ENCODE measurements around the gene NCF4.

The NCF4 gene

GRCh38 chr22:36911887-36912661, 51.3 kb downstream of the NCF4 start:
- no peak for DNase-seq (ENCODE audit: low spot score)
- TF ChIP-seq, protein P1, sequence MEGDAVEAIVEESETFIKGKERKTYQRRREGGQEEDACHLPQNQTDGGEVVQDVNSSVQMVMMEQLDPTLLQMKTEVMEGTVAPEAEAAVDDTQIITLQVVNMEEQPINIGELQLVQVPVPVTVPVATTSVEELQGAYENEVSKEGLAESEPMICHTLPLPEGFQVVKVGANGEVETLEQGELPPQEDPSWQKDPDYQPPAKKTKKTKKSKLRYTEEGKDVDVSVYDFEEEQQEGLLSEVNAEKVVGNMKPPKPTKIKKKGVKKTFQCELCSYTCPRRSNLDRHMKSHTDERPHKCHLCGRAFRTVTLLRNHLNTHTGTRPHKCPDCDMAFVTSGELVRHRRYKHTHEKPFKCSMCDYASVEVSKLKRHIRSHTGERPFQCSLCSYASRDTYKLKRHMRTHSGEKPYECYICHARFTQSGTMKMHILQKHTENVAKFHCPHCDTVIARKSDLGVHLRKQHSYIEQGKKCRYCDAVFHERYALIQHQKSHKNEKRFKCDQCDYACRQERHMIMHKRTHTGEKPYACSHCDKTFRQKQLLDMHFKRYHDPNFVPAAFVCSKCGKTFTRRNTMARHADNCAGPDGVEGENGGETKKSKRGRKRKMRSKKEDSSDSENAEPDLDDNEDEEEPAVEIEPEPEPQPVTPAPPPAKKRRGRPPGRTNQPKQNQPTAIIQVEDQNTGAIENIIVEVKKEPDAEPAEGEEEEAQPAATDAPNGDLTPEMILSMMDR (IDR thresholded peaks at IDR 0.05; ENCODE audit: extremely low read depth, insufficient read depth, missing control alignments) = no peak
- in situ Hi-C loops (cut with MboI; ENCODE audit: low pct_unique_long_range_greater_than_20kb, low sequenced_read_pairs, unreplicated experiment) = no loop called here

DNA sequence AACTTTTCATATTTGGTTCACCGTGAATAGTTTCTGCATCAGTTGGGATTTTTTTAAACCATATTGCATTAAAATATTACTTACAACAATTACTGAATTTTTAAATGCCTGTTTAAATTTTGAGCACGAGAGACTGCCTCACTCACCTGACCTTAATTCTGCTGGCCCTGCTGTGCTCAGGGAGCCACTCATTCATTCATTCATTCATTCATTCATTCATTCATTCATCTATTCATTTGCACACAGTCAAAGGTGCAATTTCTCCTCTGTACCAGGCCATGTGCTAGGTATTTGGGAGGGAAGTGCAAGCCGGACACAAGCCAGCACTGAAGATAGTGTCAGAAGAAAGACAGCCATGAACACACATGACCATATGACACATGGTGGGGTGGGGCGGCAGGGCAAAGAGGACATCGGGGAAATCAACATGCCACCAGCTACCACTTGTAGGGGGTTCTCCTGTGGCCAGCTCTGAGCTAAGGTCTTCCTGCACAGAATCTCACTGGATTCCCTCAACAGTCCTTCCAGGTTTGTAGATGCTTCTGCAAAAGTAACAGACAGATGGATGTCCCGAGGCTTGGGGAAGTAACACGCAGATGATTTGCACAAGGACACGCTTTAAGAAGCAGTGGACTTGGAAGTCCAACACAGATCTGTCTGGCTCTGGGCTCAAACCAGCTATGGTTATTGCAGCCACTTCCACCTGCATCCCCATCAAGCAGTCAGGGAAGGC, 52.1 kb downstream of the NCF4 start:
- no peak for DNase-seq (ENCODE audit: low spot score)
- in situ Hi-C loops (cut with MboI; ENCODE audit: low pct_unique_long_range_greater_than_20kb, low sequenced_read_pairs, unreplicated experiment) = no loop called here
- TF ChIP-seq, protein P1 (IDR thresholded peaks at IDR 0.05; ENCODE audit: extremely low read depth, insufficient read depth, missing control alignments) = no peak

- in situ Hi-C loops (cut with MboI; ENCODE audit: low pct_unique_long_range_greater_than_20kb, low sequenced_read_pairs, unreplicated experiment) = no loop called here
- DNase-seq (ENCODE audit: low spot score) = peak; percentile 24
- TF ChIP-seq, protein P1 (IDR thresholded peaks at IDR 0.05; ENCODE audit: extremely low read depth, insufficient read depth, missing control alignments) = no peak
These were observed 52.9 kb downstream of the NCF4 start, which contains the start of gene CSF2RB for GRCh38 chr22:36913427-36914389. CSF2RB (plus strand) TSS chr22:36913628; CDS start chr22:36922208, 8,580 bp downstream.

DNA sequence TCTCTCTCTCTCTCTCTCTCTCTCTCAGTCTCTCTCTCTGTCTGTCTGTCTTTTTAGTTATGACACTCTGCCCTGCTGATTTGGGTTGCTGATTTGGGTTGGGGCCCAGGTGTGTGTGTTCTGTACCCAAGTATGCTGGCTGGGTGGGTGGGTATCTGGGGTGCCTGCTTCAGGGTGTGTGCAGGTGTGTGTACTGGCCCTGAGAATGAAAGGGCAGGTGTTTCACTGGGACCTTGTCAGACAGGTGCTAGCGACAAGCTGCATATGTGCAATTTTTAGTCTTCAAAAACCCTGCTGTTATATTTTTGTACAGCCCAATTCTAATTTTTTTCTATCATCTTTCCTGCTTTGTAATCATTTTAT, 53.6 kb downstream of the NCF4 start:
- TF ChIP-seq, protein P1 (IDR thresholded peaks at IDR 0.05; ENCODE audit: extremely low read depth, insufficient read depth, missing control alignments) = no peak
- in situ Hi-C loops (cut with MboI; ENCODE audit: low pct_unique_long_range_greater_than_20kb, low sequenced_read_pairs, unreplicated experiment) = no loop called here
- no peak for DNase-seq (ENCODE audit: low spot score)

GRCh38 chr22:36916034-36916433, 55.2 kb downstream of the NCF4 start:
- DNase-seq (ENCODE audit: low spot score) = no peak
- in situ Hi-C loops (cut with MboI; ENCODE audit: low pct_unique_long_range_greater_than_20kb, low sequenced_read_pairs, unreplicated experiment) = no loop called here
- TF ChIP-seq, protein P1 (IDR thresholded peaks at IDR 0.05; ENCODE audit: extremely low read depth, insufficient read depth, missing control alignments) = no peak

Data from GM13977 (cell line).